ENCODE results near the gene RTN4IP1. TPM values are rescaled to one million over a fixed set of nuclear protein-coding genes. Genes with fewer than 3 reads are reported as not detected.

RTN4IP1 gene
- total and polyA plus RNA-seq, 10 of the 15 experiments (the other 5 are each of a cell fraction or from before 2014, with no cell fraction given): 8.2 to 17.0 (median 9.8) TPM

DNA sequence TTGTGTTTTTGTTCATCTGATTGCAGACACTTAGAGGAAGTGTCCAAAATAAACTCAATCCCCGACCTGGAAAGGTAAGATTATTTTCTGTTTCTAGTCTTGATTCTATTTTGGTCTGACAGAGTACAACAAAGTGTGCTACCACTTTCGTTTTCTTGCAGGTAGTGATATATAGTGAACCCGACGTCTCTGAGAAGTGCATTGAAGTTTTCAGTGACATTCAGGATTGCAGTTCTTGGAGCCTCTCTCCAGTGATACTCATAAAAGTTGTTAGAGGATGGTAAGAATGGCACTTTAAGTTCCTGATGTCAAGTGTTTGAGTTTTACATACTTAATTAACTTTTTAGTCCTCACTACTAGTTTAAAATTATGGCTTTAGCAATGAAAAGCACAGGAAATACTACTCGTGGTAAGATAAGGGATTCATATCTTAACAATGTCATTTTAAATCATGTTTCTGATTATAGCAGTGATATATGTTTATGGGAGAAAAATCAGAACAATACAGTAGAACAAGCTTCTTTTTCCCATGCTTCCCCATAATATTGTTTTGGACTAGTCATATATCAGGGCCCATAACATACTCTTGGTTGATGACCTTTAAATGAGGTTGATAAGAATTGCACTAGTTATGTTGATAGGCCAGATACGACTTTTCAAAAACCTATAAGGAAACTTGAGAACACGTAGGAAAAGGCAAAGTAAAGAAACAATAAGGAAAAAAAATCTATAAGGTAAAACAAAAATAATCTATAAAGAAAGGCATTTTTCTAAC is 104.0 kb downstream of the RTN4IP1 start (continued):
- TF ChIP-seq, protein P1, sequence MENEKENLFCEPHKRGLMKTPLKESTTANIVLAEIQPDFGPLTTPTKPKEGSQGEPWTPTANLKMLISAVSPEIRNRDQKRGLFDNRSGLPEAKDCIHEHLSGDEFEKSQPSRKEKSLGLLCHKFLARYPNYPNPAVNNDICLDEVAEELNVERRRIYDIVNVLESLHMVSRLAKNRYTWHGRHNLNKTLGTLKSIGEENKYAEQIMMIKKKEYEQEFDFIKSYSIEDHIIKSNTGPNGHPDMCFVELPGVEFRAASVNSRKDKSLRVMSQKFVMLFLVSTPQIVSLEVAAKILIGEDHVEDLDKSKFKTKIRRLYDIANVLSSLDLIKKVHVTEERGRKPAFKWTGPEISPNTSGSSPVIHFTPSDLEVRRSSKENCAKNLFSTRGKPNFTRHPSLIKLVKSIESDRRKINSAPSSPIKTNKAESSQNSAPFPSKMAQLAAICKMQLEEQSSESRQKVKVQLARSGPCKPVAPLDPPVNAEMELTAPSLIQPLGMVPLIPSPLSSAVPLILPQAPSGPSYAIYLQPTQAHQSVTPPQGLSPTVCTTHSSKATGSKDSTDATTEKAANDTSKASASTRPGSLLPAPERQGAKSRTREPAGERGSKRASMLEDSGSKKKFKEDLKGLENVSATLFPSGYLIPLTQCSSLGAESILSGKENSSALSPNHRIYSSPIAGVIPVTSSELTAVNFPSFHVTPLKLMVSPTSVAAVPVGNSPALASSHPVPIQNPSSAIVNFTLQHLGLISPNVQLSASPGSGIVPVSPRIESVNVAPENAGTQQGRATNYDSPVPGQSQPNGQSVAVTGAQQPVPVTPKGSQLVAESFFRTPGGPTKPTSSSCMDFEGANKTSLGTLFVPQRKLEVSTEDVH (IDR thresholded peaks at IDR 0.05; ENCODE audit: low read depth, partially characterized antibody): no peak
- TF ChIP-seq, protein P2, sequence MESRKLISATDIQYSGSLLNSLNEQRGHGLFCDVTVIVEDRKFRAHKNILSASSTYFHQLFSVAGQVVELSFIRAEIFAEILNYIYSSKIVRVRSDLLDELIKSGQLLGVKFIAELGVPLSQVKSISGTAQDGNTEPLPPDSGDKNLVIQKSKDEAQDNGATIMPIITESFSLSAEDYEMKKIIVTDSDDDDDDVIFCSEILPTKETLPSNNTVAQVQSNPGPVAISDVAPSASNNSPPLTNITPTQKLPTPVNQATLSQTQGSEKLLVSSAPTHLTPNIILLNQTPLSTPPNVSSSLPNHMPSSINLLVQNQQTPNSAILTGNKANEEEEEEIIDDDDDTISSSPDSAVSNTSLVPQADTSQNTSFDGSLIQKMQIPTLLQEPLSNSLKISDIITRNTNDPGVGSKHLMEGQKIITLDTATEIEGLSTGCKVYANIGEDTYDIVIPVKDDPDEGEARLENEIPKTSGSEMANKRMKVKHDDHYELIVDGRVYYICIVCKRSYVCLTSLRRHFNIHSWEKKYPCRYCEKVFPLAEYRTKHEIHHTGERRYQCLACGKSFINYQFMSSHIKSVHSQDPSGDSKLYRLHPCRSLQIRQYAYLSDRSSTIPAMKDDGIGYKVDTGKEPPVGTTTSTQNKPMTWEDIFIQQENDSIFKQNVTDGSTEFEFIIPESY (IDR thresholded peaks at IDR 0.05): no peak
- no peak for TF ChIP-seq ZNF622 (IDR thresholded peaks at IDR 0.05)
- TF ChIP-seq, protein P3, sequence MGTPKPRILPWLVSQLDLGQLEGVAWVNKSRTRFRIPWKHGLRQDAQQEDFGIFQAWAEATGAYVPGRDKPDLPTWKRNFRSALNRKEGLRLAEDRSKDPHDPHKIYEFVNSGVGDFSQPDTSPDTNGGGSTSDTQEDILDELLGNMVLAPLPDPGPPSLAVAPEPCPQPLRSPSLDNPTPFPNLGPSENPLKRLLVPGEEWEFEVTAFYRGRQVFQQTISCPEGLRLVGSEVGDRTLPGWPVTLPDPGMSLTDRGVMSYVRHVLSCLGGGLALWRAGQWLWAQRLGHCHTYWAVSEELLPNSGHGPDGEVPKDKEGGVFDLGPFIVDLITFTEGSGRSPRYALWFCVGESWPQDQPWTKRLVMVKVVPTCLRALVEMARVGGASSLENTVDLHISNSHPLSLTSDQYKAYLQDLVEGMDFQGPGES (IDR thresholded peaks at IDR 0.05): no peak
- TF ChIP-seq CHD1 (IDR thresholded peaks at IDR 0.05; ENCODE audit: low read depth, low read length): no peak
- no peak for TF ChIP-seq RFX5 (IDR thresholded peaks at IDR 0.05; ENCODE audit: low read depth, low read length)
- TF ChIP-seq, protein P4, sequence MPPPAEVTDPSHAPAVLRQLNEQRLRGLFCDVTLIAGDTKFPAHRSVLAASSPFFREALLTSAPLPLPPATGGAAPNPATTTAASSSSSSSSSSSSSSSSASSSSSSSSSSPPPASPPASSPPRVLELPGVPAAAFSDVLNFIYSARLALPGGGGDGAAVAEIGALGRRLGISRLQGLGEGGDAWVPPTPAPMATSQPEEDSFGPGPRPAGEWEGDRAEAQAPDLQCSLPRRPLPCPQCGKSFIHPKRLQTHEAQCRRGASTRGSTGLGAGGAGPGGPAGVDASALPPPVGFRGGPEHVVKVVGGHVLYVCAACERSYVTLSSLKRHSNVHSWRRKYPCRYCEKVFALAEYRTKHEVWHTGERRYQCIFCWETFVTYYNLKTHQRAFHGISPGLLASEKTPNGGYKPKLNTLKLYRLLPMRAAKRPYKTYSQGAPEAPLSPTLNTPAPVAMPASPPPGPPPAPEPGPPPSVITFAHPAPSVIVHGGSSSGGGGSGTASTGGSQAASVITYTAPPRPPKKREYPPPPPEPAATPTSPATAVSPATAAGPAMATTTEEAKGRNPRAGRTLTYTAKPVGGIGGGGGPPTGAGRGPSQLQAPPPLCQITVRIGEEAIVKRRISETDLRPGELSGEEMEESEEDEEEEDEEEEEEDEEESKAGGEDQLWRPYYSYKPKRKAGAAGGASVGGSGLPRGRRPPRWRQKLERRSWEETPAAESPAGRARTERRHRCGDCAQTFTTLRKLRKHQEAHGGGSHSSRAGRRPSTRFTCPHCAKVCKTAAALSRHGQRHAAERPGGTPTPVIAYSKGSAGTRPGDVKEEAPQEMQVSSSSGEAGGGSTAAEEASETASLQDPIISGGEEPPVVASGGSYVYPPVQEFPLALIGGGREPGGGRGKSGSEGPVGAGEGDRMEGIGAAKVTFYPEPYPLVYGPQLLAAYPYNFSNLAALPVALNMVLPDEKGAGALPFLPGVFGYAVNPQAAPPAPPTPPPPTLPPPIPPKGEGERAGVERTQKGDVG (CRISPR knock-in tag; IDR thresholded peaks at IDR 0.05): no peak
- peak; percentile 54 to 76; a peak in 3 of 4 replicates for TF ChIP-seq IKZF2 (IDR thresholded peaks at IDR 0.05)
- TF ChIP-seq MEF2A (IDR thresholded peaks at IDR 0.05; ENCODE audit: insufficient read depth, low read depth, low read length): peak; percentile 96
- no peak for TF ChIP-seq TCF12 (IDR thresholded peaks at IDR 0.05; ENCODE audit: low read depth, low read length)
- TF ChIP-seq NR2F1 (conservative IDR thresholded peaks at IDR 0.05): no peak
- no peak for TF ChIP-seq ZNF217 (IDR thresholded peaks at IDR 0.05)
- TF ChIP-seq, protein P5, sequence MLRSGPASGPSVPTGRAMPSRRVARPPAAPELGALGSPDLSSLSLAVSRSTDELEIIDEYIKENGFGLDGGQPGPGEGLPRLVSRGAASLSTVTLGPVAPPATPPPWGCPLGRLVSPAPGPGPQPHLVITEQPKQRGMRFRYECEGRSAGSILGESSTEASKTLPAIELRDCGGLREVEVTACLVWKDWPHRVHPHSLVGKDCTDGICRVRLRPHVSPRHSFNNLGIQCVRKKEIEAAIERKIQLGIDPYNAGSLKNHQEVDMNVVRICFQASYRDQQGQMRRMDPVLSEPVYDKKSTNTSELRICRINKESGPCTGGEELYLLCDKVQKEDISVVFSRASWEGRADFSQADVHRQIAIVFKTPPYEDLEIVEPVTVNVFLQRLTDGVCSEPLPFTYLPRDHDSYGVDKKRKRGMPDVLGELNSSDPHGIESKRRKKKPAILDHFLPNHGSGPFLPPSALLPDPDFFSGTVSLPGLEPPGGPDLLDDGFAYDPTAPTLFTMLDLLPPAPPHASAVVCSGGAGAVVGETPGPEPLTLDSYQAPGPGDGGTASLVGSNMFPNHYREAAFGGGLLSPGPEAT (IDR thresholded peaks at IDR 0.05; ENCODE audit: low read depth): peak; percentile 47; the same call in 1 of the 2 replicates
- no peak for TF ChIP-seq NFYB (IDR thresholded peaks at IDR 0.05; ENCODE audit: insufficient read depth, low read depth, low read length)
- TF ChIP-seq POLR2AphosphoS2 (IDR thresholded peaks at IDR 0.05; ENCODE audit: low read depth, low read length): no peak
- peak; percentile 38; the same call in 1 of the 2 replicates for TF ChIP-seq CREM (IDR thresholded peaks at IDR 0.05; ENCODE audit: low read depth)
- TF ChIP-seq IKZF1 (conservative IDR thresholded peaks at IDR 0.05): peak; percentile 72
- no peak for TF ChIP-seq ZNF24 (IDR thresholded peaks at IDR 0.05)

All from GM12878 (cell line).